Breast epithelium (tissue), 4 donors: ENCODE results near the gene UBE2L3. TPM values are rescaled to one million over a fixed set of nuclear protein-coding genes. Genes with fewer than 3 reads are reported as not detected.

Experiments used
- DNase-seq, 2 donors: peaks; one replicate each; pipeline ENCODE4 v3.0.0-alpha.2; 2019; ENCODE audit warnings: low spot score in 2 of 2
- H3K27ac ChIP-seq, 2 donors: fragments of 200-600 bp; sonication (generic) in 1 of 2; one replicate each; pipeline ENCODE4 v1.5.1; 2016 to 2019; ENCODE audit warnings: mild to moderate bottlenecking in 1 of 2
- H3K27me3 ChIP-seq, 2 donors: fragments of 200-600 bp; sonication (generic) in 1 of 2; one replicate each; pipeline versions ENCODE4 v1.5.1 to v1.6.0; 2017 to 2019; ENCODE audit warnings: control low read depth in 1 of 2, mild to moderate bottlenecking in 1 of 2
- H3K36me3 ChIP-seq: fragments of 200-600 bp; one replicate; pipeline ENCODE4 v1.5.1; 2019
- H3K4me1 ChIP-seq, 2 donors: fragments of 200-600 bp; sonication (generic); one replicate each; pipeline ENCODE4 v1.5.1; 2016 to 2019; ENCODE audit warnings: control low read depth in 1 of 2
- H3K4me3 ChIP-seq, 3 donors: fragments of 200-600 bp; sonication (generic); 1 replicate in 2 of 3; 2 replicates in 1 of 3; pipeline ENCODE4 v1.5.1; 2016 to 2019; ENCODE audit warnings: mild to moderate bottlenecking in 3 of 3, moderate library complexity in 2 of 3
- H3K9me3 ChIP-seq, 2 donors: fragments of 200-600 bp; sonication (generic) in 1 of 2; one replicate each; pipeline ENCODE4 v1.5.1; 2016 to 2019; ENCODE audit warnings: control low read depth in 1 of 2
- POLR2A ChIP-seq: fragments of 450-650 bp; IDR thresholded peaks from one replicate; pipeline ENCODE4 v1.6.1; 2016; ENCODE audit warnings: antibody characterized with exemption, mild to moderate bottlenecking, moderate library complexity
- POLR2AphosphoS5 ChIP-seq, 3 donors: sonication (generic); formaldehyde crosslinking; IDR thresholded peaks; one replicate each; pipeline ENCODE4 v1.6.1; 2017; ENCODE audit warnings: antibody characterized with exemption in 3 of 3
- intact Hi-C: fragments of 100-400 bp; cut with DNase I; formaldehyde crosslinking; loops from one replicate; pipeline ENCODE4 v1.15.1; 2023; ENCODE audit warnings: low total_unique reads
- total RNA-seq, 3 donors: library from RNA; depleted of rRNA; stranded (reverse); fragments of >200 nt; gene quantifications; one replicate each; pipeline ENCODE4 v1.1.0, GENCODE V29; 2016
- TF ChIP-seq, protein P1 (sequence below), 3 donors: fragments of 450-650 bp; IDR thresholded peaks; one replicate each; pipeline ENCODE4 v1.5.1; 2016 to 2017; ENCODE audit warnings: antibody characterized with exemption in 3 of 3, mild to moderate bottlenecking in 3 of 3, moderate library complexity in 3 of 3

Gene UBE2L3
- total RNA-seq, 3 donors from 2014 or later: 34.1 to 40.8 (median 38.3) TPM

DNA sequence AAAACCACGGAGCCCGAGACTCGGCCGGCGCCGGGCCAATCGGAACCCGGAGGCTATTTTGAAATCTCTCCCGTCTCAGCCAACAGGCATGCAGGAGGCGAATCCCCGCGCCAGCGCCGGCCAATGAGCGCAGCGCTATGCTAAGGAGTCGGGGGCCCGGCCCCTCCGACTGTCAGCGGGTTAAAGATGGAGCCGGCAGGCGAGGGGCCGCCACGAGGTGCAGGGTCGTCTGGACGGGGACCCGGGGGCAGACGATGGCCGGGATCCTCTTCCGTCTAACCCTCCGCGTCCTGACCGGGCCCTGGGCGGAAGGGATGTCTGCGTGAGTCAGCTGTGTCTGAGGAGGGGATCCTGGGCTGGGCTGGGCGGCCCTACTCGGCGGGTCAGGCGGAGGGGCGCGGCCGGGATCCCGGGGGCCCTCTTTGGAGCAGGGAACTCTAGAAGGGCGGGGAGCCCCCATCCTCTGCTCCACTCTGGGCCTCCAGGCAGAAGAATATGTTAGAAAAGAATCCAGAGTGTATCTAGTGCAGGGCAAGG is 84.6 kb downstream of the UBE2L3 start:
- no peak for TF ChIP-seq POLR2A
- peak in 1 of 3 donors; percentile 19 for TF ChIP-seq POLR2AphosphoS5 (IDR thresholded peaks at IDR 0.05)
- intact Hi-C loops: no loop called here
- Histone ChIP-seq H3K27ac (no peak overlapping the region), H3K9me3 (no peaks in the 10 kb centered on the region), H3K4me1 (peaks cover 0 to 7% of the 10 kb centered on the region in 2 donors), H3K4me3 (peak overlapping the region; percentile 50 to 91 (median 58)), H3K27me3 (no peaks in the 10 kb centered on the region), H3K36me3 (no peaks in the 10 kb centered on the region)
- peak; percentile 85 to 89 for DNase-seq

- Histone ChIP-seq H3K36me3 (no peaks in the 10 kb centered on the region), H3K27ac (no peak overlapping the region), H3K27me3 (no peaks in the 10 kb centered on the region), H3K9me3 (no peaks in the 10 kb centered on the region), H3K4me3 (peak overlapping the region; percentile 50 to 91 (median 58)), H3K4me1 (peaks cover 0 to 7% of the 10 kb centered on the region in 2 donors)
- no peak for DNase-seq
- intact Hi-C loops: no loop called here
- TF ChIP-seq, protein P1, sequence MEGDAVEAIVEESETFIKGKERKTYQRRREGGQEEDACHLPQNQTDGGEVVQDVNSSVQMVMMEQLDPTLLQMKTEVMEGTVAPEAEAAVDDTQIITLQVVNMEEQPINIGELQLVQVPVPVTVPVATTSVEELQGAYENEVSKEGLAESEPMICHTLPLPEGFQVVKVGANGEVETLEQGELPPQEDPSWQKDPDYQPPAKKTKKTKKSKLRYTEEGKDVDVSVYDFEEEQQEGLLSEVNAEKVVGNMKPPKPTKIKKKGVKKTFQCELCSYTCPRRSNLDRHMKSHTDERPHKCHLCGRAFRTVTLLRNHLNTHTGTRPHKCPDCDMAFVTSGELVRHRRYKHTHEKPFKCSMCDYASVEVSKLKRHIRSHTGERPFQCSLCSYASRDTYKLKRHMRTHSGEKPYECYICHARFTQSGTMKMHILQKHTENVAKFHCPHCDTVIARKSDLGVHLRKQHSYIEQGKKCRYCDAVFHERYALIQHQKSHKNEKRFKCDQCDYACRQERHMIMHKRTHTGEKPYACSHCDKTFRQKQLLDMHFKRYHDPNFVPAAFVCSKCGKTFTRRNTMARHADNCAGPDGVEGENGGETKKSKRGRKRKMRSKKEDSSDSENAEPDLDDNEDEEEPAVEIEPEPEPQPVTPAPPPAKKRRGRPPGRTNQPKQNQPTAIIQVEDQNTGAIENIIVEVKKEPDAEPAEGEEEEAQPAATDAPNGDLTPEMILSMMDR (IDR thresholded peaks at IDR 0.05): no peak
- TF ChIP-seq POLR2AphosphoS5 (IDR thresholded peaks at IDR 0.05) (no peak), POLR2A (no peak)
Measured at GRCh38 chr22:21652547-21653545, 85.3 kb downstream of the UBE2L3 start.

GRCh38 chr22:21657020-21657359 is 89.5 kb downstream of the UBE2L3 start:
- DNase-seq: no peak
- Histone ChIP-seq H3K27ac (no peak overlapping the region), H3K9me3 (no peaks in the 10 kb centered on the region), H3K4me1 (no peaks in the 10 kb centered on the region), H3K27me3 (no peaks in the 10 kb centered on the region), H3K4me3 (peak overlapping the region; percentile 51 to 74 (median 65)), H3K36me3 (no peaks in the 10 kb centered on the region)
- intact Hi-C loops: no loop called here
- TF ChIP-seq POLR2AphosphoS5 (IDR thresholded peaks at IDR 0.05): no peak
- no peak for TF ChIP-seq POLR2A
- TF ChIP-seq, protein P1 (IDR thresholded peaks at IDR 0.05): no peak

GRCh38 chr22:21657360-21658032 is 90.0 kb downstream of the UBE2L3 start:
- no peaks in the 10 kb centered on the region for H3K27me3 ChIP-seq
- TF ChIP-seq POLR2AphosphoS5 (IDR thresholded peaks at IDR 0.05): no peak
- TF ChIP-seq, protein P1 (IDR thresholded peaks at IDR 0.05): no peak
- no peak for TF ChIP-seq POLR2A
- no peak overlapping the region for H3K27ac ChIP-seq
- DNase-seq: no peak
- no peaks in the 10 kb centered on the region for H3K9me3 ChIP-seq
- intact Hi-C loops: no loop called here
- H3K4me3 ChIP-seq: peak overlapping the region; percentile 51 to 74 (median 65)
- H3K4me1 ChIP-seq: no peaks in the 10 kb centered on the region
- no peaks in the 10 kb centered on the region for H3K36me3 ChIP-seq

DNA sequence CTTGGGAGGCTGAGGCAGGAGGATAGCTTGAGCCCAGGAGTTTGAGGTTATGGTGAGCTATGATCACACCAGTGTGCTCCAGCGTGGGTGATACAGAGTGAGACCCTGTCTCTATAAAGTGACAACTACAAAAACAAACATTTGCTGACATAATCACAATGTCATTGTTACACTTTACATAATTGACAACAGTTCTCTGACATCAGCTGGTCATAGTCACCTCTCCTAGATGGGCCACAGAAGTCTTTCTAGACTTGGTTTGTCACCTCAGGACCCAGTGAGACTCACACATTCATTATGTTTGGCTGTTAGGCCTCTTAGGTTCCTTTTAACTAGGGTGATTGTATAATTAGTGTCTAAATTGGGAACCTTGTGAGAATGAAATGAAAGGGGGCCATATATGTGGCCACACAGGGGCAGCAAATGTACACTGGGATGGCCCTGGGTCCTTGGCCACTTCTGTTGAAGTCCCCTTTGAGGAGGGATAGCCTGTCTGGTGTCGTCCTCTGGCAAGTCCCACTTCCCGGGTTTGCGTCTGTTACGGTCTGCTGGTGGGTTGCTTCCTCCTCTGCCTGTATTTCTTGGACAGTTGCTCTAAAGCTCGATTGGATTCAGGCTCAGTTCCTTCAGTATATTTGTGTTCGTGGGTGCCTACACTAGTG is 92.5 kb downstream of the UBE2L3 start:
- H3K27me3 ChIP-seq: no peaks in the 10 kb centered on the region
- intact Hi-C loops: no loop called here
- no peaks in the 10 kb centered on the region for H3K9me3 ChIP-seq
- TF ChIP-seq, protein P1 (IDR thresholded peaks at IDR 0.05): no peak
- TF ChIP-seq POLR2AphosphoS5 (IDR thresholded peaks at IDR 0.05): no peak
- no peak for TF ChIP-seq POLR2A
- H3K36me3 ChIP-seq: no peaks in the 10 kb centered on the region
- no peak overlapping the region for H3K4me3 ChIP-seq
- H3K27ac ChIP-seq: no peak overlapping the region
- H3K4me1 ChIP-seq: no peaks in the 10 kb centered on the region
- DNase-seq: no peak
